Omental fat pad (tissue), 4 donors: ENCODE measurements around the gene NAAA. TPM values are rescaled to one million over a fixed set of nuclear protein-coding genes. Genes with fewer than 3 reads are reported as not detected.

Experiments used
- ATAC-seq: fragments of 150-250 bp; one replicate; pipeline ENCODE4 v1.9.1; 2016; ENCODE audit warnings: mild to moderate bottlenecking, moderate library complexity; ENCODE audit not compliant: low FRiP score
- DNase-seq: peaks from one replicate; pipeline ENCODE4 v3.0.0-alpha.2; 2019; ENCODE audit warnings: low spot score
- total RNA-seq, 4 donors: library from RNA; depleted of rRNA; stranded (reverse); fragments of >200 nt; gene quantifications; one replicate each; pipeline ENCODE4 v1.1.0, GENCODE V29; 2016
- TF ChIP-seq, protein P1 (sequence below), 3 donors: fragments of 450-650 bp; IDR thresholded peaks; one replicate each; pipeline ENCODE4 v1.5.1; 2016 to 2017; ENCODE audit warnings: antibody characterized with exemption in 3 of 3, mild to moderate bottlenecking in 3 of 3, moderate library complexity in 2 of 3

The NAAA gene
- total RNA-seq, result 100 to 1,000 TPM in 1 of 4 donors, 10 to 100 TPM in 3; 42.7 to 135 (median 61.2) TPM

DNA sequence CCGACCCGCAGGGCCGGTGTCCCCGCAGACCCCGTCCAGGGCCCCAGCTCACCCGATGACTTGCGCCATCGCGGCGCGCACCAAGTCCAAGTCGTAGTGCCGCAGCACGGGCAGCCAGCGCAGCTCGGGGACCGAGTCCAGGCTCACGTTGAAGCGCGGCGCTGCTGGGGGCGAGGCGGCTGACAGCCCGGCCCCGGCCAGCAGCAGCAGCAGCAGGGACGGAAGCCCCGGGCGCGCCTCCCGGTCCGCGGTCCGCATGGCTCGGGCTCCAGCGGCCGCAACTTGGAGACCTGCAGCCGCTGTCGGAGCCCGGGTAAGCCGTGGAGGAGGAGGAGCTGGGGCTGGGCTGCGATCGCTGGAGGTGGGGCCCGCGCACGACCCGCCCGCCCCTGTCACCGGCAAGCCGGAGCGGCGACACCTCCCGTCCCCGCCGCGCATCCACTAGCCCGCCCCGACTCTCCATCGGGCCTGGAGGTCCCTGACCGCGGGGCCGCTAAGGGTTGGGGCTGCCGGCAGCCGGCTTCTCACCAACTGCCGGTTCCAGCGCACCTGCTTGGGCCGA, at the start of gene NAAA:
Gene NAAA, minus strand, starts transcription at position 322 of the 562 bp plus-strand sequence. Its CDS starts 64 bp downstream, at position 258.
- TF ChIP-seq, protein P1, sequence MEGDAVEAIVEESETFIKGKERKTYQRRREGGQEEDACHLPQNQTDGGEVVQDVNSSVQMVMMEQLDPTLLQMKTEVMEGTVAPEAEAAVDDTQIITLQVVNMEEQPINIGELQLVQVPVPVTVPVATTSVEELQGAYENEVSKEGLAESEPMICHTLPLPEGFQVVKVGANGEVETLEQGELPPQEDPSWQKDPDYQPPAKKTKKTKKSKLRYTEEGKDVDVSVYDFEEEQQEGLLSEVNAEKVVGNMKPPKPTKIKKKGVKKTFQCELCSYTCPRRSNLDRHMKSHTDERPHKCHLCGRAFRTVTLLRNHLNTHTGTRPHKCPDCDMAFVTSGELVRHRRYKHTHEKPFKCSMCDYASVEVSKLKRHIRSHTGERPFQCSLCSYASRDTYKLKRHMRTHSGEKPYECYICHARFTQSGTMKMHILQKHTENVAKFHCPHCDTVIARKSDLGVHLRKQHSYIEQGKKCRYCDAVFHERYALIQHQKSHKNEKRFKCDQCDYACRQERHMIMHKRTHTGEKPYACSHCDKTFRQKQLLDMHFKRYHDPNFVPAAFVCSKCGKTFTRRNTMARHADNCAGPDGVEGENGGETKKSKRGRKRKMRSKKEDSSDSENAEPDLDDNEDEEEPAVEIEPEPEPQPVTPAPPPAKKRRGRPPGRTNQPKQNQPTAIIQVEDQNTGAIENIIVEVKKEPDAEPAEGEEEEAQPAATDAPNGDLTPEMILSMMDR (IDR thresholded peaks at IDR 0.05), result no peak
- ATAC-seq (peak; percentile 78), DNase-seq (peak; percentile 40)

DNA sequence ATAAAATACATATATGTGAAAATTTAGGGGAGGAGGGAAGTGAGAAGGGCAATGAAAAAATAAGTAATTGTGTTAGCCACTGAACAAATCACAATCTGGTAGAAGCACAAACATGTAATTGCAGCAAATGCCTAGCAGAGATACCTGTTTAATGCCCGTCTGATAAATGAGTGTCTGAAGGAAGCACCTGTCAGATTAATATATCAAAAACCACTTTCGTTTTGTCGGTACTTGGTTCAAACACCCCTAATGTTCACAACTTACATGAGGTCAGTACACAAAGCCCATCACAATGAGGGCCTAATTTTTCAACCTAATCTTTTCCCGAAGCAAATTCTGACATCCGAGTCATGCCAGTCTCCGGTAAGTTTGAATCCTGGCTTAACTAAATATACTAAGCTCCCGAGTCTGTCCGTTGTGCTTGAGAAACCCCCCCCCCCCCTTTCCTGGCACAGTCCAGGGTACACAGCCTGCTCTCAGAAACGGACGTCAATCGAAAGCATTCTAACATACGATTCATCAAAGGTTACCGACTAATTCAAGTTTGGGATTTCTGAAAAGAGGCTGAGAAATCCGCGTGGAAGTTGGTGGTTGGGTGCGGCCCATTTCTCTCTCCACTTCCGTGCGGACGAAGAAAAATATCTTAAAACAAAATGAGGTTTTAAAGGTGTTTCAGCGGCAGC, 49.2 kb upstream of the NAAA start:
- TF ChIP-seq, protein P1 (IDR thresholded peaks at IDR 0.05), result no peak
- DNase-seq, result no peak
- no peak for ATAC-seq

DNA sequence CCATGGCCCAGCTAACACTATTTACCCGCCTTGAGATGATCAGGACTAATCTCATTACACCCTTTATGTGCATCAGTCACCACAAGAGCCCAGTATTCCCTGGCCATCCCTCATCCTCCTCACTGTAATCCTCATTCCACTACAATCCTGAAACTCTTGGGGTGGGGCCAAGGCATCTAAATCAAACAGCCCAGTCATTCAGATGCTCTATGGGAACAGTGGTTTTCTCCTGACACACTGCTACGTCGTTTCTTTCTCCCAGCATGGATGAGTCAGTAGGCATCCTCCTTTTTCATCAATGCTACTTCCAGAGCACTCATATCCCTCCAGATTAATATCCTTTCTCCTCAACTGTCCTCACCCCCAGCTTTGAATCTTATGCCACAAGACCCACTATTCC, 44.3 kb upstream of the NAAA start:
- ATAC-seq, result no peak
- TF ChIP-seq, protein P1 (IDR thresholded peaks at IDR 0.05), result no peak
- DNase-seq, result no peak

DNA sequence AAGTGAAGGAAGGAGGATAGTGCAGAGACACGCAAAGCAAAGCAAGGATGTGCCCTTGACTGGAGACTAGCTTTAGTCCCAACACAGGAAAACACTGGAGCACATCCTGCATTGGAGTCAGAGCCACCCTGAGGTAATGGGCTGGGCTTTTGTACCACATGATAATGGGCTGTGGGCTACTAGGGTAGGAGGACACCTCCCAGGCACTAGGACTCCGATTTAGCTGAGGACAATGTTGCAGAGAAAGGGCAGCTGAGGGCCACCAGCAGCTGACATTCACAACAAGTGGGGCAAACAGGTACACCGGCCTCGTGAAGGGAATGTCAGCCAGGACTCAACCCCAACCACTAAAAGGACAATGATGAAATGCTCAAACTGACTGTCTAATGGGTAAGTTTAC, 39.8 kb upstream of the NAAA start:
- DNase-seq (no peak), ATAC-seq (no peak)

DNA sequence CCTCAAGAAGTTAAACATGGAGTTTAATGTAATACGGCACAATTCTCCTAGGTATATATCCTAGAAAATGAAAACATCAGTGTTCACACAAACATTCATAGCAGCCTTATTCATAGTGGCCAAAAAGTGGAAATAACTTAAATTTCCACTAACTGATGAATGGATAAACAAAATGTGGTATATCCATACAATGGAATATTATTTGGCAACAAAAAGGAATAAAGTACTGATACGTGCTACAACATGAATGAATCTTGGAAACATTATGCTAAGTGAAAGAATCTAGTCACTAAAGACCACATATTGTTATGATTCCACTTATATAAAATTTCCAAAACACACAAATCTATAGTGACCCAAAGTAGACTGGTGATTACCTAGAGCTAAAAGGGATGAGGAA, 35.4 kb upstream of the NAAA start:
- ATAC-seq, result no peak
- TF ChIP-seq, protein P1 (IDR thresholded peaks at IDR 0.05), result no peak
- no peak for DNase-seq

More for the DNA sequence above, 39.8 kb upstream of the NAAA start:
- TF ChIP-seq, protein P1 (IDR thresholded peaks at IDR 0.05), result no peak

DNA sequence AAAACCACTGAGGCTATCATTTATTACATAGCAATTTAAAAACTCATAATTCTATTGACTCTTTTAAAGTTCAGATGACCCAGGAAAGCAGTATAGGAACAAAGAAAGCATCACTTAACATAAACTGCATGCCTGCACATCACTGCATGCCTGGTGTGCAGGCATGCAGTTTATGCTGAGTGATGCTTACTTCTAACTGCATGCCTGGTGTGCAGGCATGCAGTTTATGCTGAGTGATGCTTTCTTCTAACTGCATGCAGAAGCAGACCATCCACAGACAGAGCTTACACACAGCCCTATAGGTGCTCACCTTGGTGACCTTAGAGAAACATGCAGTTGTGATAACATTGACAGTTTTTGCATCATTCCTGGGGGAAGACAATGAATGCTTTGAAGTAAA, 33.0 kb upstream of the NAAA start:
- no peak for ATAC-seq
- TF ChIP-seq, protein P1 (IDR thresholded peaks at IDR 0.05), result no peak
- no peak for DNase-seq

DNA sequence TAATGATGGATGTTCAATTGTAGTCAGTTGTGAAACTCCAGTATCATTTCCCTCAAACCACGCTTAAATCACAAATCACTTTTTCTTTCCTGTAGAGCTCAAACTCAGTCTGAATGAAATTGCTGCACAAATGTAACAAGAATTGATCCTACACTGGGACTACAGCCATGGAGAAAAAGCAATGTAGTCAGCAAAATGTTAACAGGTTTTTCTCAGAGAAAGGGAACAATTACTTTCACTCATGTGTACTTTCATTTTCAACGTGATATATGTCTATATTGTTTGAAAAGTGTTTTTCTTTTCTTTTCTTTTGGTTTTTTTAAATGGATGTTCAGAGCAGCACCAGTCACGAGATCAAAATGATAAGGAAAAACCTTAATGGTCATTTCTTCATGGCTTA, 27.3 kb upstream of the NAAA start:
- ATAC-seq, result no peak
- TF ChIP-seq, protein P1 (IDR thresholded peaks at IDR 0.05), result no peak
- DNase-seq, result no peak
